ENCODE results near the gene GNS.

Gene GNS

GRCh38 chr12:64745259-64745807 lies 13.9 kb downstream of the GNS start:
- peaks cover 17% of the 10 kb centered on the region for H3K36me3 ChIP-seq (replicated peaks)
- H3K4me3 ChIP-seq (ENCODE audit: low read depth, low read length): no peak overlapping the region
- no peak overlapping the region for H3K27ac ChIP-seq
- no peak for DNase-seq
- TF ChIP-seq CTCF (IDR thresholded peaks at IDR 0.05; ENCODE audit: low read depth, low read length, missing control alignments): no peak
- in situ Hi-C loops (cut with HindIII; ENCODE audit: low pct_ligation_motif_present, low sequenced_read_pairs): no loop called here
- no peaks in the 10 kb centered on the region for H3K27me3 ChIP-seq (replicated peaks)

GRCh38 chr12:64744422-64745258 lies 14.6 kb downstream of the GNS start:
- DNase-seq: no peak
- in situ Hi-C loops (cut with HindIII; ENCODE audit: low pct_ligation_motif_present, low sequenced_read_pairs): no loop called here
- no peak for TF ChIP-seq CTCF (IDR thresholded peaks at IDR 0.05; ENCODE audit: low read depth, low read length, missing control alignments)
- no peak overlapping the region for H3K27ac ChIP-seq
- no peaks in the 10 kb centered on the region for H3K27me3 ChIP-seq (replicated peaks)
- H3K4me3 ChIP-seq (ENCODE audit: low read depth, low read length): no peak overlapping the region
- H3K36me3 ChIP-seq (replicated peaks): peaks cover 22% of the 10 kb centered on the region

GRCh38 chr12:64743206-64743605 lies 16.0 kb downstream of the GNS start:
- DNase-seq: no peak
- Histone ChIP-seq H3K27ac (no peak overlapping the region), H3K4me3 (ENCODE audit: low read depth, low read length) (no peak overlapping the region), H3K27me3 (replicated peaks) (no peaks in the 10 kb centered on the region), H3K36me3 (replicated peaks) (peaks cover 26% of the 10 kb centered on the region)
- in situ Hi-C loops (cut with HindIII; ENCODE audit: low pct_ligation_motif_present, low sequenced_read_pairs): no loop called here
- no peak for TF ChIP-seq CTCF (IDR thresholded peaks at IDR 0.05; ENCODE audit: low read depth, low read length, missing control alignments)

GRCh38 chr12:64742416-64742815 lies 16.8 kb downstream of the GNS start:
- H3K36me3 ChIP-seq (replicated peaks): peaks cover 26% of the 10 kb centered on the region
- in situ Hi-C loops (cut with HindIII; ENCODE audit: low pct_ligation_motif_present, low sequenced_read_pairs): no loop called here

GRCh38 chr12:64740646-64741045 lies 18.6 kb downstream of the GNS start:
- in situ Hi-C loops (cut with HindIII; ENCODE audit: low pct_ligation_motif_present, low sequenced_read_pairs): no loop called here
- DNase-seq: no peak
- Histone ChIP-seq H3K27ac (no peak overlapping the region), H3K27me3 (replicated peaks) (no peaks in the 10 kb centered on the region), H3K36me3 (replicated peaks) (peaks cover 26% of the 10 kb centered on the region), H3K4me3 (ENCODE audit: low read depth, low read length) (no peak overlapping the region)
- no peak for TF ChIP-seq CTCF (IDR thresholded peaks at IDR 0.05; ENCODE audit: low read depth, low read length, missing control alignments)

More at GRCh38 chr12:64742416-64742815, 16.8 kb downstream of the GNS start:
- Histone ChIP-seq H3K4me3 (ENCODE audit: low read depth, low read length) (no peak overlapping the region), H3K27me3 (replicated peaks) (no peaks in the 10 kb centered on the region), H3K27ac (no peak overlapping the region)
- TF ChIP-seq CTCF (IDR thresholded peaks at IDR 0.05; ENCODE audit: low read depth, low read length, missing control alignments): no peak
- no peak for DNase-seq
